HG03457 (cell line): ENCODE results near the gene FAM136A.
A peak's percentile ranks its signal among the peaks of the same experiment; 100 is the strongest.
"Not testable (repeated sequence)": the region's sequence is repeated elsewhere in the genome, so short reads cannot be mapped to it uniquely, and the experiment has no call there.

Source experiments
- ATAC-seq: cut with Tn5 transposase; IDR thresholded peaks from one replicate; pipeline ENCODE4 v1.9.1; 2021; ENCODE audit warnings: moderate number of reproducible peaks; ENCODE audit not compliant: unreplicated experiment

The FAM136A gene

GRCh38 chr2:70301344-70302194, at the start of gene FAM136A:
Gene FAM136A, minus strand, starts transcription at chr2:70302067. Its CDS starts 56 bp downstream, at chr2:70302011.
- peak; percentile 48 for ATAC-seq

DNA sequence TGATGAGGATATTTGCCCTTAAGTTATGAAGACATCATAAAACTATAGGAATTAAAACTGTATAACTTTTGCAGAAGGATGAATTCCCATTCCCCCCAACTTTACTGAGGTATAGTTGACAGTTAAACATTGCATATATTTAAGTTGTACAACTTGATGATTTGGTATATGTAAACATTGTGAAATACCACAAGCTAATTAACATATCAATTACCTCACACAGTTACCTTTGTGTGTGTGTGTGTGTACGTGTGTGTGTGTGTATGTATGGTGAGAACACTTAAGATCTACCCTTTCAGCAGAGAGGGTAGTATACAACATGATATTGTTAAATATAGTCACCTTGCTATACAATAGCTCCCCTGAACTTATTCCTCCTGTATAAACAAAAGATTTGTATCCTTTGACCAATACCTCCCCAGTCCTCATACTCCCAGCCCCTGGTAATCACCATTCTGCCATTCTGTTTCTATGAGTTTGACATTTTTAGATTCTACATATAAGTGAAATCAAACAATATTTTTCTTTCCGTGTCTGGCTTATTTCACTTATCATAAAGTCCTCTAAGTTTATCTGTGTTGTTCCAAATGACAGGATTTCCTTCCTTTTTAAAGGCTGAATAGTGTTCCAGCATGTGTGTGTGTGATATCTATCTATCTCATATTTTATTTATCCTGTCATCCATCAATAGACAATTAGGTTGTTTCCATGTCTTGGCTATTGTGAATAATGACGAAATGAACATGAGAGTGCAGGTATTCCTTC, 48.2 kb upstream of the FAM136A start:
- ATAC-seq: no peak

GRCh38 chr2:70347831-70348230, 46.0 kb upstream of the FAM136A start:
- no peak for ATAC-seq

DNA sequence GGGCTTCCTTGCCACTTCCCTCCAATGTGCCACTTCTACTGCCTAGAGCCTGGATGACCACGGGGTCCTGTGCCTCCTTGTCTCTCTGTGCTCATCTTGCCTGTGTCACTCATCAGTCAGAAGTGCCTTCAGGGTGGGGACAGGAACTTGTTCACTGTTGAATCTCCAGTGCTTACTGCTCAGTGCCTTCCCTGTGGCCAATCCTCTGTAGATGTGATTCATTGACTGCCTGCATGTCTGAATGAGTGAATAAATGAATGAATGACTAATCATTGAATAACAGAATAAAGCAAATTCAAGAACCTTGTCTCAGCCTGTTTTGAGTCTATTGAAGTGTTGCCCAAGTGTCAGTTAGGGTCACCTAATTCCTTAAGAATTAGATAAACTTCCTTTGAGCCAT, 42.3 kb upstream of the FAM136A start:
- no peak for ATAC-seq

DNA sequence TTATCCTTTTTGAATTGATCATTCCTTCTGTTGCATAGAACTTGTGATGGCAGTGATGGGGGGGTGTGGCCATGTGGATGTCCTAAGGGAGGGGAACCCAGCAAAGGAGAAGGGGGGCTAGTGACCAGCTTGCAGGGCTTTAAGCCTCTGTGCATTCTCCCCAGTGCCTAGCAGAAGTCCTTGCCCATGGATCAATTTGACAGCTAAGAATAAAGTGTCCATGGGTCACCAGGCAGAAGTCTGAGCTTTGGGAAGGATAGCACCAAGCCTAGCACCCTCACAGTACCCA, 39.6 kb upstream of the FAM136A start:
- ATAC-seq: no peak

DNA sequence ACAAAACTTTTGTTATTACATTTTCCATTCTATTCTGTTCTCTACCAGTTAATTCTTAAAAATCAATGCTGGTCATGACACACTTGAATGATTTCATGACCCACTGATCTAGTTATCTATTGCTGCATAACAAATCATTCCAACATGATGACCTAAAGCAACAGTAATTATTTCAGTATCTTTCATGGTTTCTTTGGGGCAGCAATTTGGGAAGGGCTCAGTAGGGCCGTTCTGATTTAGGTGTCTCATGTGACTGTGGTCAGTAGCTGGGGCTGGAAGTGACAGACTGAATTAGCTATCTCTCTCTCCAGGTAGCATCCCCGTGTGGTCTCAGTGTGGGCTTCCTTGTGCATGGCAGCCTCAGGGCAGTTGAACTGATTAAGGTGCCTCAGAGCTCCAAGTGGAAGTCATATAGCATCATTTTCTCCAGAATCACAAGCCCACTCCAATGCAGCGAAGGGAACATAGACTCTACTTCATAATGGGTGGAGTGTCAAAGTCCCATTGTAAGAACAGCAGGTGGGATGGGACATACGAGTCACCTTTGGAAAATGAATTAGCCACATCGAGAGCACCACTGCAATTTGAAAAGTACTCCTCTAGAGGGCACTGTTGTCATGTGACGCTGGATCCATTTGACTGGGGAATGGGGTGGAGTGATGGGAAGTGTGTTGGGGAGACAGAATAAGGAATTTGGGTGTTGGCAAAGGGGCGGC, 39.1 kb upstream of the FAM136A start:
- no peak for ATAC-seq

DNA sequence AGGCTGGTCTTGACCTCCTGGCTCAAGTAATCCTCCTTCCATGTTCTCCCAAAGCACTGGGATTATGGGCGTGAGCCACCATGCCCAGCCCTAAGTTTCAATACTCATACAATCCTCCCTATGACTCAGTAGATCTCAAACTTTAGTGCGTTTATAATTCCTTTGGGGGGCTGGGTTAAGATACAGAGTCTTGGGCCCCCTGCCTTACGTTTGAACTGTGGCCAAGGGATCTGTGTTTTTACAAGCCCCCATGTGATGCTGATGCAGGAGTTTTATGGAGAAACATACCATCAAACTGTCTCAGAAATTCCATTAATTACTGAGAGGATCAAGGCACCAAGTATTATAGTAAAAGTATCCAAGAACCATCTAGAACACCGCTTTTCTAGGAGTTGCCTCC, 38.2 kb upstream of the FAM136A start:
- ATAC-seq: no peak

DNA sequence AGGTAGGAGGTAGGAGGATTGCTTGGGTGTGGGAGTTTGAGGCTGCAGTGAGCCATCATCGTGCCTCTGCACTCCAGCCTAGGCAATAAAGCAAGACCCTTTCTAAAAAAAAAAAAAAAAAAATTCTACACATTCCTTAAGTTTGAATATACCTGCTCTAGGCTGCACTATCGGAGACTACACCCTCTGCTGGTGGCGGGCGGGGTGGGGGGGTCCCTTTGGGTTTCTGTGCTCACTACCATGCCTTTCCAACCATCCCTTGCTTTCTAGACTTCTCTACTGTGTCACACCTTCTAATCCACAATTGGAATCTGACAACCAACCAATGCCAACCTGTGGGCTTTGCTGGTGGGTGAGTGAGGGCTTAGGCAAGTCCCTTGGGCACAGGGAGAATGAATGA, 34.7 kb upstream of the FAM136A start:
- no peak for ATAC-seq

DNA sequence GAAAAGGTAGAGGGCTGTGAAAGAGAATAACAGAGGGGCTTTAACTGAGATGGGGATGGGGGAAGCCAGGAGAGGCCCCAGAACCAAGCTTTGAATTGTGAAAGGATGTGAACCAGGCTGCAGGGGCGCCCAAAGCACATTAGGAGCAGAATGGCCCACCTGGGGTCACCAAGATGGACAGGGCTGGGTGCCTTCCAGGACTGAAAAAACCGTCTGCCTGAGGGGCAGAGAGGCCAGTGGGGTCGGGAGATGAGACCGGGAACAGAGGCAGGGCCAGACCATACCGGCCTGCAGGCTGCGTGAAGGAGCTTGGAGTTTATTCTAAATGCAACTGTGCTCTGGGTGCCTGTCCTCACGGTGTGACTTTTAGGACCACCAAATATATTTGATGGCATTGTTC, 29.1 kb upstream of the FAM136A start:
- no peak for ATAC-seq

- no peak for ATAC-seq
These were observed 28.6 kb upstream of the FAM136A start for GRCh38 chr2:70330476-70330875.

DNA sequence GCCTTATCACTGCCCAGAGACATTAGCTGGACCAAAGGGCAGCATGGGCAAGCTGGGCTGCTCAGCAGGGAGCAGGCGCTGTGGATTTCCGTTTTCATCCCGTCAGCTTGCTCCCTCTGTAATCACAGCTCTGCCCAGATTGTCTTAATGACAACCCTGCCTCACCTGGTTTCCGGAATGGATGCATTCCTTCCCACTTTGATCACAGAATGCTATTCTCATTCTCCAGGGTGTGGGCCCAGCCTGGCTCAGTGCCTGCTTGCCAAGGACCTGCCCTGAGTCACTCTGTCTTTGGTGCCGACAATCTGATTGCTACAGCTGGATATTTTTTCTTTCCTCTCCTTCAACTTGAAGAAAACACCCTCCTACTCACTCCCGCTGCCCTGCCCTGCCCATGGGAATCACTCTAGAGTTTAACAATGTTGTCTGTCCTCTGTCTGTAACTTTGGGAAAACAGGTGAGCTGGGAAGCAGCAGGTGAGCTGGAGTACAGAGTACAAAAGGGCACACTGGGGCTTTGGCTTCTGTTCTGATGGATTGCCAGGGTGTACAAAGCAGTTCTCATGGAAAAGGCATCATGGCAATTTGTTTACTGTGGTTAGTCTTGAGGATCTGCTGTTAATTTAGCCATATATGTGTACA, 27.2 kb upstream of the FAM136A start:
- ATAC-seq: no peak

GRCh38 chr2:70325875-70326274, 24.0 kb upstream of the FAM136A start:
- ATAC-seq: no peak

DNA sequence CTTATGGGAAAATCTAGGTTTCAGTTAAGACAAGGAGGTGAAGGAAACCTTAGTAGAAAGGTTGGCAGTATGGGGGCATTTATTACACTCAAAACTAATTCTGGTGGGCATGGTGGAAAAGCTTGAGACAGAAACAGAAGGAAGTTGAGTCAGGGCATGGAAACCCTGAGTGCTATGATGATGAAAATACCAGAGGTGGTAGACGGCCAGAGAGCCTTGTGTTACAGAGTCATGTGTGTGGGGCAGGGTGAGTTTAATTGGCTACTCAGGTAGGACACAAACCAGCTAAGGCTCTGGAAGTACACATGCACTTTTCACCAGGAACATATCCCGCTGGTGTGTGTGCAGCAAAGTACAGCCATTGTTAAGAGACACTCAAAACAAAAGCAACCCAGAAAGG, 20.7 kb upstream of the FAM136A start:
- no peak for ATAC-seq

- ATAC-seq: no peak
These were observed 19.5 kb upstream of the FAM136A start for GRCh38 chr2:70321370-70321769.

GRCh38 chr2:70314640-70315039, 12.8 kb upstream of the FAM136A start:
- ATAC-seq: no peak

DNA sequence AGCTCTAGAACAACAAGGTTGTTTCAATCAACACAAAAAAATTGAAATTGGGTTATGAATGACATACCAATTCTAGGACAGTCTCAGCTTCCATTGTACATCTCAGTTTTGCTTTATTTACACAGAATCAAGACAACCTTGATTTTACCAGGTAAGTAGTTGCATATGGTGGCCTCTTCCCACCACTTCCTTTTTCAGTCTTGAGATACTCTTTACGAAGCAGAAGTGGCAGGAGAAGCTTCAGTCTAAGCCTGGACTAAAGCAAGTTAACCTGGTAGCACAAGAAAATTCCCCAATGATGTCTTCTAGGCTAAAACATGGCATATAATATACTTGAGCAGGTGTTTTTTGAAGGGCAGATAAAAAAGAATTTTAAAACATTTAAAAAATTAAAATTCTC, 10.7 kb upstream of the FAM136A start:
- no peak for ATAC-seq

DNA sequence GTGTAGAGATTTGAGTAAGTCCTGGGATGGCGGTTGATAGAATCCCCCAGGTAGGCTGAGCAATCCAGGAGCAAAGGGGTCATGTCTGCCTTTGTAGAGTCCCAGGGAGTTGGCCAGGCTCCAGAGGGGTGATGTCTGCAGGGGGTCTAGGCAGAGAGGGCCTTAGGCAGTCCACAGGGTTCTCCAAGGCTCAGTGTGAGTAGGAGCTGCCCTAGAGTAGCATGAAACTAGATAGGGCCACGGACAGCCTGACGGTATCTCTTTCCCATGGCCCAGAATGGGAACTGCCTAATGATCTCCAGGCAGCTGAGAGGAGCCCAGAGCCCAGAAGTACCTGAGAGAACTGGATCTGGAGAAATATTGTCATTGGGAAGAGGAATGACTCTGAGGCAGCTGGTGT, 9.0 kb upstream of the FAM136A start:
- ATAC-seq: no peak

DNA sequence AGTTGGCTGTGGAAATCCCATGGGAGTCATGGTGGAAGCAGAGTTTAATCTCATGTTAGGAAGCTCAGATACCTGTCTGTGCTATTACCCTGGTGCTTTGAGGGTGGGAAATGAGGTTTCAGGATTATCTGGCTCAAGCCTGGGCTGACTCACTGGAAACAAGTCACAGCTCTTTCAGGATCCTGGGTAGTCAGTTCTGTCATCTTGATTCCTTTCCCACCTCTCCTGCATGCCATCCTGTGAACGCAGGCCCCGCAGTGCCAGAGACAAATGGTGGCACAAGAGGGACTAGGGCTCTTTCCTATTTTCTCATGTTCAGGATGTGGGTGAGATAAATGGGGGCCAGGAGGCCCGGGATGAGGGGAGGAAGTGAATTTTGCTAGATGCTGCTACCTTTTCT, 3.7 kb upstream of the FAM136A start:
- ATAC-seq: no peak

- no peak for ATAC-seq
These were observed 2.6 kb upstream of the FAM136A start for GRCh38 chr2:70304498-70304897.

- no peak for ATAC-seq
These were observed 1.3 kb upstream of the FAM136A start for GRCh38 chr2:70303186-70303585.

DNA sequence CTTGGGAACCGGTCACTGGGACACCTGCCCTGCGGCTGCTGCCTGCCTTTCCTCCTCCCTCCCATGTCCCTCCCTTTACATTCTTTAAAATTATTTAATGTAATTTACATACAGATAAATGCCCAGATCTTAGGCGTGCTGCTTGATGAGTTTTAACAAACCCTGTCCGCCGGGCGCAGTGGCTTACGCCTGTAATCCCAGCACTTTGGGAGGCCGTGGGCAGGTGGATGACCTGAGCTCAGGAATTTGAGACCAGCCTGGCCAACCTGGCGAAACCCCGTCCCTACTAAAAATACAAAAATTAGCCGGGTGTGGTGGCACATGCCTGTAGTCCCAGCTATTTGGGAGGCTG, 304 bp upstream of the FAM136A start:
- ATAC-seq: not testable (repeated sequence)
